HG03520 (cell line): Measurements from ENCODE around the gene STUB1.
A peak's percentile ranks its signal among the peaks of the same experiment; 100 is the strongest.

Source experiments
- ATAC-seq: cut with Tn5 transposase; IDR thresholded peaks from one replicate; pipeline ENCODE4 v1.9.1; 2021; ENCODE audit warnings: mild to moderate bottlenecking, moderate library complexity; ENCODE audit not compliant: unreplicated experiment

Gene STUB1

GRCh38 chr16:679814-680624, at the start of gene STUB1:
Gene STUB1, plus strand, starts transcription at chr16:680410. Its CDS starts 116 bp downstream, at chr16:680526.
- peak; percentile 38 for ATAC-seq

DNA sequence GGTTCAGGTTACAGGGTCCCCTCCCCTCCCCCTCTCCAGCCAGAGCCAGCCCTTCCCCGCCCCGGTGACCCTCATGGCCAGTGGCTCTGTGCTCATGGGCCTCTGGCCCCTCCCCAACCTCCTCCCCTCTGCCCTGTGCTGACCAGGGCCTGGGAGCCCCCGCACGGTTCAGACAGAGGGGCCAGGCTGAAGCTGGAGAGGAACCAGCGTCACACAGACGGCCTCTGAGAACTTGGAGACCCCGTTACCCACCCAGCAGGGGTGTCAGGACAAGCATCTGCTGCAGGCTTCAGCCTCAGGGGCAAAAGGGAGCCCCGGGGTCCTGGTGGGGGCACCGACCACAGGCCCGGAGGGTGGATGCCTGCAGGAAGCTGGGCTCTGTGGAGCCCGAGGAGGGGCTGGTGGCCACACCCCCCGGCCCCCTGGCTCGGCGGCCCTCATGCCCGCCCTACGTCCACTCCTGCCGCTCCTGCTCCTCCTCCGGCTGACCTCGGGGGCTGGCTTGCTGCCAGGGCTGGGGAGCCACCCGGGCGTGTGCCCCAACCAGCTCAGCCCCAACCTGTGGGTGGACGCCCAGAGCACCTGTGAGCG, 49.3 kb upstream of the STUB1 start, which contains the start of gene WFIKKN1:
WFIKKN1 (plus strand) TSS at position 171 of the 591 bp plus-strand sequence; CDS start at position 440, 269 bp downstream.
- no peak for ATAC-seq

DNA sequence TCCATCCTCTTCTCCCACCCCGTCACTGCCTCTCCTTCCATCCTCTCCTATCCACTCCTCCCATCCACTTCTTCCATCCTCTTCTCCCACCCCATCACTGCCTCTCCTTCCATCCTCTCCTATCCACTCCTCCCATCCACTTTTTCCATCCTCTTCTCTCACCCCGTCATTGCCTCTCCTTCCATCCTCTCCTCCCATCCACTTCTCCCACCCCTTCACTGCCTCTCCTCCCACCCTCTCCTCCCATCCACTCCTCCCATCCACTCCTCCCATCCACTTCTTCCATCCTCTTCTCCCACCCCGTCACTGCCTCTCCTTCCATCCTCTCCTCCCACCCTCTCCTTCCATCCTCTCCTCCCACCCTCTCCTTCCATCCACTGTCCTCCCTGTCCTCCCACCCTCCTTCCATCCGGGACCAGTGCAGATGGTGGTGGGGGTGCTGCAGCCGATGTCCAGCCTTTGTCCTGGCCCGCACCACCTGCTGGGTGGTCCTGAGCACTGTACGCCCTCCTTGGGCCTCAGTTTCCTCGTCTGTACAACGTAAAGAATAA, 48.3 kb upstream of the STUB1 start:
- no peak for ATAC-seq

DNA sequence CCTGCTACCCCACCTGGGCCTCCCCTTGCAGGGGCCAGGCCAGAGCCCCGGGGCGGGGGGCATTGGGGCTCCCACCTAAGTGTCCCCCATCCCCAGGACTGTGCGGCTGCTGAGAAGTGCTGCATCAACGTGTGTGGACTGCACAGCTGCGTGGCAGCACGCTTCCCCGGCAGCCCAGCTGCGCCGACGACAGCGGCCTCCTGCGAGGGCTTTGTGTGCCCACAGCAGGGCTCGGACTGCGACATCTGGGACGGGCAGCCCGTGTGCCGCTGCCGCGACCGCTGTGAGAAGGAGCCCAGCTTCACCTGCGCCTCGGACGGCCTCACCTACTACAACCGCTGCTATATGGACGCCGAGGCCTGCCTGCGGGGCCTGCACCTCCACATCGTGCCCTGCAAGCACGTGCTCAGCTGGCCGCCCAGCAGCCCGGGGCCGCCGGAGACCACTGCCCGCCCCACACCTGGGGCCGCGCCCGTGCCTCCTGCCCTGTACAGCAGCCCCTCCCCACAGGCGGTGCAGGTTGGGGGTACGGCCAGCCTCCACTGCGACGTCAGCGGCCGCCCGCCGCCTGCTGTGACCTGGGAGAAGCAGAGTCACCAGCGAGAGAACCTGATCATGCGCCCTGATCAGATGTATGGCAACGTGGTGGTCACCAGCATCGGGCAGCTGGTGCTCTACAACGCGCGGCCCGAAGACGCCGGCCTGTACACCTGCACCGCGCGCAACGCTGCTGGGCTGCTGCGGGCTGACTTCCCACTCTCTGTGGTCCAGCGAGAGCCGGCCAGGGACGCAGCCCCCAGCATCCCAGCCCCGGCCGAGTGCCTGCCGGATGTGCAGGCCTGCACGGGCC, 47.5 kb upstream of the STUB1 start:
- ATAC-seq = no peak

DNA sequence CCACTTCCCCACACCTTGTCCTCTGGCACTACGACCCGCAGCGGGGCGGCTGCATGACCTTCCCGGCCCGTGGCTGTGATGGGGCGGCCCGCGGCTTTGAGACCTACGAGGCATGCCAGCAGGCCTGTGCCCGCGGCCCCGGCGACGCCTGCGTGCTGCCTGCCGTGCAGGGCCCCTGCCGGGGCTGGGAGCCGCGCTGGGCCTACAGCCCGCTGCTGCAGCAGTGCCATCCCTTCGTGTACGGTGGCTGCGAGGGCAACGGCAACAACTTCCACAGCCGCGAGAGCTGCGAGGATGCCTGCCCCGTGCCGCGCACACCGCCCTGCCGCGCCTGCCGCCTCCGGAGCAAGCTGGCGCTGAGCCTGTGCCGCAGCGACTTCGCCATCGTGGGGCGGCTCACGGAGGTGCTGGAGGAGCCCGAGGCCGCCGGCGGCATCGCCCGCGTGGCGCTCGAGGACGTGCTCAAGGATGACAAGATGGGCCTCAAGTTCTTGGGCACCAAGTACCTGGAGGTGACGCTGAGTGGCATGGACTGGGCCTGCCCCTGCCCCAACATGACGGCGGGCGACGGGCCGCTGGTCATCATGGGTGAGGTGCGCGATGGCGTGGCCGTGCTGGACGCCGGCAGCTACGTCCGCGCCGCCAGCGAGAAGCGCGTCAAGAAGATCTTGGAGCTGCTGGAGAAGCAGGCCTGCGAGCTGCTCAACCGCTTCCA, 46.7 kb upstream of the STUB1 start:
- no peak for ATAC-seq

DNA sequence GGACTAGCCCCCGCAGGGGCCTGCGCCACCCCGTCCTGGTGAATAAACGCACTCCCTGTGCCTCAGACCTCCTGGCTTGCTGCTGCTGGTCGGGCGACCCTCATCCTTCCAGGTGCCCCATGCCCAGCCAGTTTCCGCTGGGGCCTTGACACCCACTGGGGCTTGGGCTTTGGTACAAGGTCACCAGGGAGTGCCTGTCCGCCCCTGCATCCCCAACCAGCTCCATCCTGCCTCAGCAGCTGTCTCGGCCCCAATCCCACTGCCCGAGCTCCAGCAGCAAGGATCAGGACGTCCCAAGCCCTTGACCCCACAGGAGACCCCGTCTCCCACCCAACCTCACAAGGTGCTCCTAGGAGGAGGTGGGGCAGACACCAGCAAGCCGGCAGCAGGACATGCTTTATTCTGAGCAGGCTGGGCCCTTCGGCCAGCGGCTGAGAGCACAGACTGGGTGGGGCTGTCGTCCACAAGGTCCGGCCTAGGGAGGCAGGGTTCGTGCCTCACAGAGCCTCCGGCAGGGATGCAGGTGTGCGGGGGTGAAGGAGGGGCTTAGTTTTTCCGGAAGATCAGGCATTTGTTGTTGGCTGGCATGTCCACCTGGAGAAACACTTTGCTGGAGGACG, 46.0 kb upstream of the STUB1 start:
- no peak for ATAC-seq

- no peak for ATAC-seq
Measured at GRCh38 chr16:634996-635395, 45.2 kb upstream of the STUB1 start.

DNA sequence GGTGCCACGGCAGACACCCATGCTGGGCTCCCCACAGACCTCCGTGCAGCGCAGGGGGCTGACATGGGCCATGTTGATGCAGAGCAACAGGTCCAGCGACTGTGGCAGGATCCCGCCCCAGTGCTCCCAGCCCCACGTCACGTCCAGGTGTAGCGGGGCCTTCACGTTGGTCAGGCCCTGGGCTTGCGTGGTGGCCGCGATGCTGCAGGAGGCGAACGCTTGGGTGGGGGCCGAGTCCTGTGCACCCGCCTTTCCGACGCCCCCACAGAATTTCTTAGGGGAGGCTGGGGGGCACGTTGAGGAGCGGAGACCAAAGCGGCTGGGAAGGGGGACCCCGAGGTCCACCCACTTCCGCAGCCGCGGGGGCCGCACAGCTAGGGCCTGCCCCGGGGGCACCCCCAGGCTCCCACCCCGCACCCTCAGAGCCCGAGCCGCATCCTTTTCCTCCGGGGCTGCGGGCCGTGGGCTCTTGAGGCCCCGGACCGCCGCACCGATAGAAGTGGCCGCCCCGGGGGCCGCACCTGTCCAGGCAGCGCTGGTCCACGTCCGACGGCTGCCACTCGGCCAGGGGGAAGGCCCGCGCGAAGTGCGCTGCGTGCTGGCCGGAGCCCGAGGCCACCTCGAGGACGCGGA, 44.5 kb upstream of the STUB1 start:
- ATAC-seq = no peak

DNA sequence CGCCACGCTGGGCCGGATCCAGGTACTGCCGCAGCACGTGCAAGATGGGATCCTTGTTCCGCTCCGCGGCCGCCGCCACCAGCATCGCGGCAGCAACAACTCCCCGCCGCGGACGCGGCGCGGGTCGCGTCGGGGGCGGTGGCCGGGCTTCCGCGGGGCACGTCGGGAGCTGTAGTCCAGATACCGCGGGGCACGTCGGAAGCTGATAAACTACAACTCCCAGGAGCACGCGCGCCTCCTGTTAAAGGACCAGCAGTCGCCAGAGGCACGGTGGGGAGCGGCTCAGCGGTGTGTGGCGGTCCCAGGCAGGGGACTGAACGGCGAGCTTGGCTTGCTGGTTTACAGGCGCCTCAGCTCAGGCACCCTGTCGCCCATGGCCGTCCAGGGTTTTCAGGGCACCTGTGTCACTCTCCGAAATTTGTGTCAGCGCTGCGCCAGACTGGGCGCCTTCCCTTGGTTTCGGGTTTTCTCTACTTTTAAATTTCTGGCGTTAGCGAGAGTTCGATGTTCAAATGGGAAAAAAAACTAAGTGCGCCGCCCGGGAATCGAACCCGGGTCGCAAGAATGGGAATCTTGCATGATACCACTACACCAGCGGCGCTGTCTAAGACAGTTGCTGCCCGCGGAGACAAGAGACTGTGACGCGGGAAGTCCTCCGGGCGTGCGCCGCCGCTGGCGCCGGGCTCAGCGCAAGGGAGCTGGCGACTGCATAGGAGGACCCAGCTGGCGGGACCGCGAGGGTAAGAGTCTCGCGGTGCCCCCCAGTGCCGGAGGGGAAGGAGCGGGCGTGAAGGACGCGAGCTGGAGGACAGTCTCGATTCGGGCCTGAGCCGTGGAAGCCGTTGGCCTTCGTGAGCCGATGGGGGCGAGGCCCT, 43.8 kb upstream of the STUB1 start, which contains the start of gene METTL26:
METTL26 (minus strand) TSS at position 100 of the 875 bp plus-strand sequence; CDS start at position 85, 15 bp downstream.
- ATAC-seq = peak; percentile 58

DNA sequence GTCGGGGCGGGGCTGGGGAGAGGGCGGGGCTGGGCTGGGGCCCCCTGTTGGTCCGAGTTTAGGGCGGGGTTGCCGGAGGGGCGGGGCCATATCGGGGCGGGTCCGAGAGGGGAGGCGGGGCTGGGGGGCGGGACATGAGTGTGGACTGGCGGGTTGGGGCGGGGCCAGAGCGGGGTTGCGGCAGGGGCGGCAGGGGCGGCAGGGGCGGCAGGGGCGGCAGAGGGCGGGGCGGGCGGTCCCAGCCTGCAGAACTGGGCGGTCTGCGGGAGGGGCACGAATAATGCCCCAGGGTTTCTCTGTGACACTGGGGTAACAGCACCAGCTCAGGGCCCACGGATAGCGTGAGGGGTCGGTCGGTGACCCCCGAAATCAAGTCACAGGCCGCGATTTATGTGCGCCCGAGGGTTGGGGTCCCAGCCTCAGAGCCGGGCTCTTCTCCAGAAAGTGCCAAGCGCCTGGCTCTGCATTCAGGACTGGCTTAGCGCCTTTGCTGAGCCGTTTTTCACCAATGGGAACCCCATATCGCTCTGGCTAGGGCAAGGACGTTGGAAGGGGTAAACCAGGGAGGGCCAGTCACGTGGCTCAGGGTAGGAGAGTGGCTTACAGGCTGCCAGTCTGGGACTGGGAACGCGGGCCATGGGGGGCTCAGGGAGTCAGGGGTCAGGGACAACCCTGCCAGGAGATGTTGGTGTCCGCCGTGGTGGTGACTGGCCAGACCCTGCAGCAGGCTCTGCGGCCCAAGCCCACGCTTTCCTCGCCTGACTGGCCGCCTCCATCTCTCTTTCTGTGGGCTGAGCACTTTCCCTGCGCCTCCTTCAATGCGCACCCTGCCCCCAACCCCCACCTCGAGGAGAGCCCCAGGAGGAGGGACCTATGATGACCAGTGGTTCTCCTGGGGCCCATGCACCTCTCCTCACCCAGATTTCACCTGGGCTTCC, 42.9 kb upstream of the STUB1 start:
- no peak for ATAC-seq

DNA sequence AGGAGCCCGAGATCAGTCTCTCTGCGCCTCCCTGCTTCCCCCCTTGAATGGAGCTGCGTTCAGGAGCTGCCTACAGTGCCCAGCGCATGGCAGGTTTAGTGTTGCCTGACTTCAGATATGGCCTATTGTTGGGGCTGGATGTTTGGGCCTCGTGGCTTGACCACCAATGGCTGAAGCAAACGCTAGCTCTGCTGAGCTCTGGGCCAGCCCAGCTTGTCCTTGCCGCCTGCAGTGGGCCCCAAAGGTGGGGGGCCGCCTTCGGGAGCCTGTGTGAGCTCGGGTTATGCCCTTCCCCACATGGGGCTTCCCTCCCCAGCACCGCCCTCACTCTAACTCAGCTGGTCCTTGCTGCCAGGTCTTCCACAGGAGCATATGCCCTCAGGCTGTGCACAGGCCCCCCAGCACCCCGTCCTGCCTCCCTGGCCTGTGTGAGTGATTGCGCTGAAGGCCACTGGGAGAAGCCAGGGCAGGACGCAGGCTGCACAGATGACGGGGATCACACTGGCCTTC, 42.1 kb upstream of the STUB1 start:
- ATAC-seq = no peak

DNA sequence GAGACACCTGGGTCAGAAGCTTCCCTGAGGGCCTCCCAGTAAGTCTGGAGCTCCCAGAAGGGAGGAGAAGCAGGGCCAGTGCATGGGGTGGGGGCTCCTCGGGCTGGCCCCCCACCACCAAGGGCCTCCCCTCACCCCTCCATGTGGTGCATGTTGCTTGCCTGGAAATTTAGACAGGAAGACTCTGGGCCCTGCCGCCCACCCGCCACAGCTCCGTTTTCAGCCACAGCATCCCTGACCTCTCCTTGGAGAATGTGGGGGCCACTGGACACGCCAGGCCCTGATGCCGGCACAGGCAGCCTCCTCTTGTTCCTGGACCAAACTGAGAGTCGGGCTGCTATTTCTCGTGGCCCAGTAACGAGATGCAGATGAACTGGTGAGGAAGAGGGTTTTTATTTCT, 41.4 kb upstream of the STUB1 start:
- ATAC-seq = no peak

DNA sequence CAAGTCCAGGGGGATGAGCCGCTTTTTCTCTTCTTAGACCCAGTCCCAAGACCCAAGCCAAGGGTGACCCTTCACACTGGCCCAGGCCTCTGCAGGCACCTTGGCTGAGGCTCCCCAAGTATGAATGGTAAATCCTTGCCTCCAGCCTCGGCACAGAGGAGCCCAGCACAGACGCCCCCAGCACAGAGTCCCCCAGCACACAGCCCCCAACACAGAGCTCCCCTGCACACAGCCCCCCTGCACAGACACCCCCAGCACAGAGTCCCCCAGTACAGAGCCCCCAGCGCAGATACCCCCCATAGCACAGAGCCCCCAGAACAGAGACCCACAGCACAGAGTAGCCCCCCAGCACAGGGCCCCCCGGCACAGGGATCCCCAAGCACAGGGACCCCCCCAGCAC, 39.6 kb upstream of the STUB1 start:
- ATAC-seq = no peak

GRCh38 chr16:641326-642188, 38.7 kb upstream of the STUB1 start, which contains the start of gene MCRIP2:
Gene MCRIP2, plus strand, starts transcription at chr16:641828. Its CDS starts 164 bp downstream, at chr16:641992.
- ATAC-seq = no peak

- no peak for ATAC-seq
Measured at GRCh38 chr16:642189-643049, 37.8 kb upstream of the STUB1 start.
